AG09319 (cell line): ENCODE results near the gene MANF.
"Not testable (repeated sequence)": the region's sequence is repeated elsewhere in the genome, so short reads cannot be mapped to it uniquely, and the experiment has no call there.

ENCODE experiments used
- DNase-seq: peaks from one replicate; pipeline ENCODE4 v3.0.0-alpha.2; 2010; ENCODE audit warnings: low read depth; ENCODE audit errors: extremely low read depth
- CTCF ChIP-seq: IDR thresholded peaks from 2 replicates; pipeline ENCODE4 v1.5.1; 2011; ENCODE audit warnings: low read depth, mild to moderate bottlenecking, inconsistent platforms, low read length, moderate library complexity

Gene MANF

GRCh38 chr3:51385621-51386091, 565 bp downstream of the MANF start:
- no peak for TF ChIP-seq CTCF
- no peak for DNase-seq

GRCh38 chr3:51386159-51386851, 1.2 kb downstream of the MANF start:
- DNase-seq = no peak
- TF ChIP-seq CTCF = no peak

GRCh38 chr3:51386852-51387229, 1.8 kb downstream of the MANF start:
- no peak for TF ChIP-seq CTCF
- DNase-seq = no peak

- not testable (repeated sequence) for DNase-seq
Measured at GRCh38 chr3:51387281-51387680, 2.2 kb downstream of the MANF start.

GRCh38 chr3:51388286-51389029, 3.4 kb downstream of the MANF start:
- DNase-seq = no peak
- TF ChIP-seq CTCF = peak; percentile 11

- DNase-seq = no peak
Measured at GRCh38 chr3:51389423-51390183, 4.5 kb downstream of the MANF start.

More at GRCh38 chr3:51389423-51390183, 4.5 kb downstream of the MANF start:
- peak; percentile 85 for TF ChIP-seq CTCF
